IgD-negative memory B cell (primary cell): Measurements from ENCODE around the gene CCDC171. TPM values are rescaled to one million over a fixed set of nuclear protein-coding genes. Genes with fewer than 3 reads are reported as not detected.
"Not testable (repeated sequence)": the region's sequence is repeated elsewhere in the genome, so short reads cannot be mapped to it uniquely, and the experiment has no call there.

Experiments used
- H3K27ac Mint-ChIP-seq, 3 donors: one replicate each; pipeline ENCODE4 v1.8.0; 2020 to 2022; ENCODE audit warnings: mild to moderate bottlenecking in 3 of 3, mixed read lengths in 3 of 3, moderate library complexity in 1 of 3
- H3K27me3 Mint-ChIP-seq: one replicate; pipeline ENCODE4 v1.8.0; 2021; ENCODE audit warnings: mixed read lengths
- H3K36me3 Mint-ChIP-seq: one replicate; pipeline ENCODE4 v1.8.0; 2020; ENCODE audit warnings: mild to moderate bottlenecking, mixed read lengths
- H3K4me1 Mint-ChIP-seq, 3 donors: one replicate each; pipeline ENCODE4 v1.8.0; 2020 to 2022; ENCODE audit warnings: mixed read lengths in 3 of 3, mild to moderate bottlenecking in 1 of 3
- H3K4me3 Mint-ChIP-seq, 4 donors: one replicate each; pipeline ENCODE4 v1.8.0; 2020 to 2022; ENCODE audit warnings: mild to moderate bottlenecking in 4 of 4, mixed read lengths in 4 of 4, moderate library complexity in 3 of 4
- H3K9me3 Mint-ChIP-seq, 3 donors: one replicate each; pipeline ENCODE4 v1.8.0; 2020 to 2021; ENCODE audit warnings: mixed read lengths in 3 of 3, mild to moderate bottlenecking in 1 of 3
- polyA plus RNA-seq: library from polyadenylated mRNA; unstranded; fragments of 300-500 nt; fragmentation: Illumina TruSeq; gene quantifications from one replicate; pipeline ENCODE4 v1.2.3, GENCODE V29; 2021

Gene CCDC171
- polyA plus RNA-seq, 1 donor from 2014 or later, result 0.18 TPM

DNA sequence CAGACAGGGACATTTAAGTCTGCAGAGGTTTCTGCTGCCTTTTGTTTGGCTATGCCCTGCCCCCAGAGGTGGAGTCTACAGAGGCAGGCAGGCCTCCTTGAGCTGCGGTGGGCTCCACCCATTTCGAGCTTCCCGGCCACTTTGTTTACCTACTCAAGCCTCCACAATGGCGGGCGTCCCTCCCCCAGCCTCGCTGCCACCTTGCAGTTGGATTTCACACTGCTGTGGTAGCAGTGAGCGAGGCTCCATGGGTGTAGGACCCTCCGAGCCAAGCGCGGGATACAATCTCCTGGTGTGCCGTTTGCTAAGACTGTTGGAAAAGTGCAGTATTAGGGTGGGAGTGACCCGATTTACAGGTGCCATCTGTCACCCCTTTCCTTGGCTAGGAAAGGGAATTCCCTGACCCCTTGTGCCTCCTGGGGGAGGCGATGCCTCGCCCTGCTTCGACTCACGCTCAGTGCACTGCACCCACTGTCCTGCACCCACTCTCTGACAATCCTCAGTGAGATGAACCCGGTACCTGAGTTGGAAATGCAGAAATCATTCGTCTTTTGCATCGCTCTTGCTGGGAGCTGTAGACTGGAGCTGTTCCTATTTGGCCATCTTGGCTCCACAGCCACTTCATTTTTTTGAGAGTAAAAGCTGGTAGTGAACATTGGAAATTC lies 48.0 kb downstream of the CCDC171 start:
- not testable (repeated sequence) for H3K4me1 Mint-ChIP-seq, H3K27me3 Mint-ChIP-seq, H3K9me3 Mint-ChIP-seq, H3K4me3 Mint-ChIP-seq
- peaks cover 12% of the 10 kb centered on the region for H3K36me3 Mint-ChIP-seq
- peak overlapping the region in 1 of 3 donors; percentile 2 for H3K27ac Mint-ChIP-seq

DNA sequence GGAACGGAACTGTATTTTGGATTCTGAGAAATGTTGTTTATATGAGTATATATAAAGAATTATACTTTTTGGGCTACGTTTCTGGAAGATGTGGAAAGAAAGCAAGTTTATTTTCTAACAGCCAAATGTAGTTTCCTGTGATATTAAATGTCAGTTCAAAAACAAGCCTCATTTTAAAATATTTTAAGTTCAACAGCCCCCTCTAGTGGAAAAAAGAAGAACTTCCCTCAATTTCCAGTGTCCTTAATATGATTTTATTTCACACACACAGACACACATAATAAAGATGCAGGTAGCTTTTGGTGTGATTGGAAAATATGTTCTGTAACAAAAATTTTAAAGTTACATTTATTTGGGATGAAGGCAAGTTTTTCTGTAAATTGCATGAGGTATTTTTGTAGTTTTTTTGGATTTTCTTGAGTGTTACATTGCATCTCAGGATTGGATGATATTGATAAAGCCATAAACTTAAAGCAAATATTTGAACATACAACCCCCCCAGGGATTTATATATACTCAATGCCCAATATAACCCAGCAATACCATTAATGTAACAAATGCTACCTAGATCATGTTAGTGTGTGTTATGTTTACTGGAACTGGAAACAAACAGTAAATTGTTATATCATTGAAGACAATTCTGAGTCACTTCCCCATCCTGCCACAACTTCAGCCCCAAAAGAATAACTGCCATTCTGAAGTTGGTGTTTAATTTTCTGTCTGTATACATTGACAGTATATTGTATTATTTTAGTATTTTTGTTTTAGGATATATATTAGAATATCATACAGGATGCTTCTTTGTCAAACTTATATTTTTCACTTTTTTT lies 54.0 kb downstream of the CCDC171 start:
- Mint-ChIP-seq H3K27ac (peak overlapping the region in 1 of 3 donors; percentile 4), H3K9me3 (no peaks in the 10 kb centered on the region), H3K27me3 (no peaks in the 10 kb centered on the region), H3K36me3 (peaks cover 2% of the 10 kb centered on the region), H3K4me1 (peaks cover 0 to 1% (median 0%) of the 10 kb centered on the region in 3 donors), H3K4me3 (no peak overlapping the region)

DNA sequence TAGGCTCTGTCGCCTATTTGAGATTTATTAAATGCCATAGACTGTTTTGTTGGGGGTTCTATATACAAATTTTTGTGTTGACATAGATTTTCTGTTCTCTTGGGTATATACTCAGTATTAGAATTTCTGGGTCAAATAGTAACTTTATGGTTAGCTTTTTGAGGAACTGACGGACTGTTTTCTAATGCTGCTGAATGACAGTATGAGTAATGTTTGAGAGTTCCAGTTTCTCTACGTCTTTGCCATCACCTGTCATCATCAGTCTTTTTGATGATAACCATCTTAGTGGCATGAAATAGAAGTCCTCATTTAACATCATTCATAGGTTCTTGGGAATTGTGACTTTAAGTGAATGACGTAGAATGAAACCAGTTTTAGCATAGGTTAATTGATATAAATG lies 60.1 kb downstream of the CCDC171 start:
- peaks cover 2% of the 10 kb centered on the region for H3K36me3 Mint-ChIP-seq
- H3K4me1 Mint-ChIP-seq, result peaks cover 0 to 1% (median 0%) of the 10 kb centered on the region in 3 donors
- no peaks in the 10 kb centered on the region for H3K9me3 Mint-ChIP-seq
- H3K27ac Mint-ChIP-seq, result no peak overlapping the region
- H3K27me3 Mint-ChIP-seq, result no peaks in the 10 kb centered on the region
- H3K4me3 Mint-ChIP-seq, result no peak overlapping the region

DNA sequence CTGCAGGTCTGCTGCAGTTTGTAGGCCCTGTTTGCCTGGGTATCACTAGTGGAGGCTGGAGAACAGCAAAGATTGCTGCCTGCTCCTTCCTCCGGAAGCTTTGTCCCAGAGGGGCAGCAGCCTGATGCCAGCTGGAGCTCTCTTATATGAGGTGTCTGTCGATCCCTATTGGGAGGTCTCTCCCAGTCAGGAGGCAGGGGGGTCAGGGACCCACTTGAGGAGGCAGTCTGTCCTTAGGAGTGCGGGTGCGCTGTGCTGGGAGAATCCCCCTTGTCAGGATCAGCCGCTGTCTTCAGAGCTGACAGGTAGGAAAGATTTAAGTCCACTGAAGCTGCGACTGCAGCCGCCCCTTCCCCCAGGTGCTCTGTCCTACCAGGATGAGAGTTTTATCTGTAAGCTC lies 64.9 kb downstream of the CCDC171 start:
- no peak overlapping the region for H3K27ac Mint-ChIP-seq
- peaks cover 0 to 1% (median 0%) of the 10 kb centered on the region in 3 donors for H3K4me1 Mint-ChIP-seq
- H3K36me3 Mint-ChIP-seq, result no peaks in the 10 kb centered on the region
- peaks cover 0 to 2% (median 0%) of the 10 kb centered on the region in 3 donors for H3K9me3 Mint-ChIP-seq
- H3K27me3 Mint-ChIP-seq, result no peaks in the 10 kb centered on the region
- no peak overlapping the region for H3K4me3 Mint-ChIP-seq

DNA sequence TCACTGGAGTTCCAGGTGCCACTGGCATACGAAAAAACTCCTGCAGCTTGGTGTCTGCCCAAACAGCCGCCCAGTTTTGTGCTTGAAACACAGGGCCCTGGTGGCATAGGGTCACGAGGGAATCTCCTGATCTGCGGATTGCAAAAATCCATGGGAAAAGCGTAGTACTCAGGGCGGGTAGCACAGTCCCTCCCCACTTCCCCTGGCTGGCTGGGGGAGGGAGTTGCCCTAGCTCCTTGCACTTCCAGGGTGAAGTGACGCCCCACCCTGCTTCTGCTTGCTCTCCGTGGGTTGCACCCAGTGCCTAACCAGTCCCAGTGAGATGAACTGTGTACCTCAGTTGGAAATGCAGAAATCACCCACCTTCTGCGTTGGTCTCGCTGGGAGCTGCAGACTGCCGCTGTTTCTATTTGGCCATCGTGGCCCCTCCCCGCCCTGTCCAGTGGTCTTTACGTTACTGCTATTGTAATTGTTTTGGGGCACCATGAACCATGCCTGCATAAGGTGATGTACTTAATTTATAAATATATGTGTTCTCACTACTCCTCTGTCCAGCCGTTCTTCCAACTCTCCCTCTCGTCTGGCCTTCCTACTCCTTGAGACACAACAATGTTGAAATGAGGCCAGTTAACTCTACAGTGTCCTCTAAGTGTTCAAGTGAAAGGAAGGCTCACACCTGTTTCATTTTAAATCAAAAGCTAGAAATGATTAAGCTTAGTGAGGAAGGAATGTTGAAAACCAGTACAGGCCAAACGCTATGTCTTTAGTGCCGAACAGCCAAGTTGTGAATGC lies 65.9 kb downstream of the CCDC171 start:
- peaks cover 0 to 1% (median 0%) of the 10 kb centered on the region in 3 donors for H3K4me1 Mint-ChIP-seq
- no peaks in the 10 kb centered on the region for H3K36me3 Mint-ChIP-seq
- H3K4me3 Mint-ChIP-seq, result no peak overlapping the region
- H3K27ac Mint-ChIP-seq, result no peak overlapping the region
- peaks cover 0 to 2% (median 0%) of the 10 kb centered on the region in 3 donors for H3K9me3 Mint-ChIP-seq
- H3K27me3 Mint-ChIP-seq, result no peaks in the 10 kb centered on the region

DNA sequence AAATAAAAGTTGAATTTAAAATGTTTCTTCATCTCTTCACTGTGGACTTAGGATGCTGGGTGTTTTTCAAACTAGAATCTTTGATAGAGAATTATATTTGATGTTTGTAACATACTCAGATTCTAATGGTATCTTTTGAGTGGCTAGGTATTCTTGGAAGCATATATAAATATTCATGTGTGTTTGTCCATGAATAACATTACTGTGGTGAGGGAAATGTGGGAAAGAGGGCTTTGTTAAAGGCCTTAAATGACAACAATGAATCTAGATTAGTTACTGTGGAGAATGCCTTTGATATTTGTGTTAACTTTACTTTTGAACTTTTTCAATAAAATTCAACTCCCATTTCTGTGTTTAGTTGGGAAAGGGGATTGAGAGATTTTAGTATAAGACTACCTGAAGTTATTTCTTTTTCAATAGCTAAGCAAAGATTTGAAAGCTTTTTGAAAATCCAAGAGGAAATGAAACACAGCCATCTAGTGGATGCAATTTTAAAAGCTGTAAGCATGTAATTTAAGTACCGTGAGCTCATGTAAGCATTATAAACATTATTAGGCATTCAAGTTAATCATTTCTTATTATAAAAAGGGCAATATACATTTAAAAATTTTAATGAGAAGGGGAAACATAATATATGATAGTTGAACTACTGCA lies 69.6 kb downstream of the CCDC171 start:
- H3K27ac Mint-ChIP-seq, result no peak overlapping the region
- H3K4me3 Mint-ChIP-seq, result no peak overlapping the region
- peaks cover 3% of the 10 kb centered on the region for H3K27me3 Mint-ChIP-seq
- peaks cover 0 to 1% (median 0%) of the 10 kb centered on the region in 3 donors for H3K4me1 Mint-ChIP-seq
- H3K9me3 Mint-ChIP-seq, result peaks cover 0 to 3% (median 2%) of the 10 kb centered on the region in 3 donors
- H3K36me3 Mint-ChIP-seq, result no peaks in the 10 kb centered on the region

DNA sequence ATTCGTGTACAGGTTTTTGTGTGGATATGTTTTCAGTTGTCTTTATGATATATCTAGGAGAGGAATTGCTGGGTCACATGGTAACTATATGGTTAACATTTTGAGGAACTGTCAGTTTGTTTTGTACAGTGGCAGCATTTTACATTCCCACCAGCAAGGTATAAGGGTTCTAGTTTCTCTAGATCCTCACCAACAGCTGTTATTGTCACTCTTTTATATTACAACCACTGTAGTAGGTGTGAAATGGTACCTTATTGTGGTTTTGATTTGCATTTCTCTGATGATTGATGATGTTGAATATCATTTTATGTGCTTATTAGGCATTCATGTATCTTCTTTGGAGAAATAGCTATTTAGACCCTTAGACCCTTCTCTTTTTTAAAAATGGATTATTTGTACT lies 82.9 kb downstream of the CCDC171 start:
- Mint-ChIP-seq H3K36me3 (no peaks in the 10 kb centered on the region), H3K4me1 (no peaks in the 10 kb centered on the region), H3K27me3 (no peaks in the 10 kb centered on the region), H3K9me3 (no peaks in the 10 kb centered on the region), H3K27ac (no peak overlapping the region), H3K4me3 (no peak overlapping the region)

DNA sequence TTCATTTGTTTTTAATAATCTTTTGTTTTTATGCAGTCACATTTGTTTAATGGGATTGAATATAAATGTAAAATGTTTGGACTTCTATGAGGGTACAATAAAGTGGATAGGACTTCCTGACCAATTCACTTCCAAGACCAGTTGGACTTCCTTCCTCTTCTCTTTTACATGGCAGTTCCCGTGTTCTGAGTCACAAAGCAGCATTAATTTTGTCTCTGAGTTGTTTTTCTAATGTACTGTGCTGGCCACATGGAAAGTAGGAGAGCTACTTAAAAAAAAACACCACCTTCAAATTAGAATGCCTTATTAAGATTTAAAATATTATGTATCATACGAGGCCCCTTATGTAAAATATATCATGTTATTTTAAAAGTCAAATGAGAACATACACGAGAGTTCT lies 87.3 kb downstream of the CCDC171 start:
- Mint-ChIP-seq H3K4me1 (peaks cover 0 to 1% (median 0%) of the 10 kb centered on the region in 3 donors), H3K27me3 (no peaks in the 10 kb centered on the region), H3K4me3 (peak overlapping the region in 1 of 4 donors; percentile 21), H3K27ac (no peak overlapping the region), H3K9me3 (no peaks in the 10 kb centered on the region), H3K36me3 (no peaks in the 10 kb centered on the region)

DNA sequence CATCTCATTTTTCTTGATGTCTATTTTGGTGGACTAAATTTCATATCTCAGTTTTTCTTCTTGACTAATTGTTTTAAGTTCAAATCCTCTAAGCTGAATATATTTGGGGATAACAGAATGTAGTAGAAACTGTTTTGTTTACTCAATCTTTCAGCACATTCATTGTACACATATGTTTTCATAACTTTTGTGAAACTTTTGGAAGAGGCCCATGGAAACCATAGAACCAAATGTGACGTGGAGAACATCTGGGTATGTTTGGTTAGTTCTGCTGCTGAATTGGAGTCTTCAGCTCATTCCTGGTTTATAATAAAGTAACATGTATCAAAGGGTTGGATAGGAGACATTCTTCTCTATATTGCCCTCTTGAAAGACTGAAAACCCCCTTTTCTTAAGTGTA lies 88.4 kb downstream of the CCDC171 start:
- peaks cover 0 to 3% (median 2%) of the 10 kb centered on the region in 3 donors for H3K9me3 Mint-ChIP-seq
- no peak overlapping the region for H3K27ac Mint-ChIP-seq
- no peaks in the 10 kb centered on the region for H3K36me3 Mint-ChIP-seq
- H3K4me1 Mint-ChIP-seq, result peaks cover 0 to 1% (median 0%) of the 10 kb centered on the region in 3 donors
- H3K4me3 Mint-ChIP-seq, result no peak overlapping the region
- no peaks in the 10 kb centered on the region for H3K27me3 Mint-ChIP-seq

DNA sequence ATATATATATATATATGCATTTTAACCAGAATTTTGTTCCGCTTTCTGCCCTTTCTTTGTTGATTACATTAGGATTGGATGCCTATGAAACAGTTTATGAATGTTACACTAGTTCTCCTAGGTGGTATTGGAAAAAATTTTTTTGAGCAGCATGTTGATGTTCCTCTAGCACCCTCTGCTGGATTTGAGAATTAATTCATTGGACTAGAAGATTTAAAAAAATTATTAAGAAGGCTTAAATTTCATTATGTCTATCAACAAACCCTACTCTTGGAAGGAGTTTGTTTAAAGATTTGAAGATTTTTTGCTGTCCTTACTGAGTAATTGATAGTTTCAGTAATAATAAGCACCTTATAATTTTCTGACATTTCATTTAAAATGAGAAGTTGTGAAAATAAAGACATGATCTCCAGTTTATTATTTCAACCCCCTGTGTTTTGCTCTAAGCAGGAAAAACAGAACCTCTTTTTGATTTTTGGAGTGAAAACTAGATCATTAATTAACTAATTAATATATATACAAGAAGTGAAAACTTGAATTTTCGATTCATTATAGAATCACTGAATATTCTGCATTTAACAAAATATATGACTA lies 89.6 kb downstream of the CCDC171 start:
- no peak overlapping the region for H3K27ac Mint-ChIP-seq
- peaks cover 0 to 3% (median 2%) of the 10 kb centered on the region in 3 donors for H3K9me3 Mint-ChIP-seq
- H3K36me3 Mint-ChIP-seq, result no peaks in the 10 kb centered on the region
- H3K27me3 Mint-ChIP-seq, result no peaks in the 10 kb centered on the region
- H3K4me1 Mint-ChIP-seq, result peaks cover 0 to 1% (median 0%) of the 10 kb centered on the region in 3 donors
- no peak overlapping the region for H3K4me3 Mint-ChIP-seq

DNA sequence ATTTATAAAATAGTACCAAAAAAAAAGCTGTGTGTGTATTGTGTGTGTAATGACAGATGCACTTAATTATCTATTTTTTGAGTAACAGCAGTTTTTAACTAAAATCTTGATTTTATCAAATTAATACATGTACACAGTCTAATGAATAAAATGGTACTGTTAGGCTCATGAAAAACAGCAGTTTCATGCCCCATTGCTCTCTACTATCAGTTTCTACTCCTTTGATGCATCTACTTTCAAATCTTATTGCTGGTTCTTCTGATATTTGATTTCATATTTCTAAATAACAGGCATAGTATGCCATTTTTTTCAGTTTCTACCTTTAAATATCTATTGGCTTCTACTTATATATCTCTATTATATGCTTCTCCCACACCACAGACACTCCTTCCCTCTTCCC lies 117.4 kb downstream of the CCDC171 start:
- H3K36me3 Mint-ChIP-seq, result no peaks in the 10 kb centered on the region
- no peaks in the 10 kb centered on the region for H3K4me1 Mint-ChIP-seq
- no peaks in the 10 kb centered on the region for H3K27me3 Mint-ChIP-seq
- H3K4me3 Mint-ChIP-seq, result no peak overlapping the region
- H3K27ac Mint-ChIP-seq, result no peak overlapping the region
- peaks cover 2 to 5% (median 4%) of the 10 kb centered on the region in 3 donors for H3K9me3 Mint-ChIP-seq

DNA sequence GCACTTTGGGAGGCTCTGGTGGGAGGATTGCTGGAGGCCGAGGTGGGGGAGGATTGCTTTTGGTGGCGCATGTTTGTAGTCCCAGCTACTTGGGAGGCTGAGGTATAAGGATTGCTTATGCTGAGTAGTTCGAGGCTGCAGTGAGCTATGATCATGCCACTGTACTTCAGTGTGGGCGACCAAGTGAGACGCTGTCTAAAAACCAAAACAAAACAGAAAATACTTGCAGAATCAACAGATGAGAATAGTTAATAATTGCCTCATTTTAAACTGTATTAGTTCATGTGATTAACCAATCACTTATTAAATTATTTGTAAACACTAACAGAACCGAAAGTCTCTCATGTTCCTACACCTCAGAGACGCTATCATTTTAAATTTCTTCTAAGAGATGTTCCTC lies 118.1 kb downstream of the CCDC171 start:
- no peak overlapping the region for H3K4me3 Mint-ChIP-seq
- H3K27me3 Mint-ChIP-seq, result no peaks in the 10 kb centered on the region
- no peaks in the 10 kb centered on the region for H3K4me1 Mint-ChIP-seq
- no peak overlapping the region for H3K27ac Mint-ChIP-seq
- no peaks in the 10 kb centered on the region for H3K36me3 Mint-ChIP-seq
- H3K9me3 Mint-ChIP-seq, result peaks cover 2 to 5% (median 4%) of the 10 kb centered on the region in 3 donors

DNA sequence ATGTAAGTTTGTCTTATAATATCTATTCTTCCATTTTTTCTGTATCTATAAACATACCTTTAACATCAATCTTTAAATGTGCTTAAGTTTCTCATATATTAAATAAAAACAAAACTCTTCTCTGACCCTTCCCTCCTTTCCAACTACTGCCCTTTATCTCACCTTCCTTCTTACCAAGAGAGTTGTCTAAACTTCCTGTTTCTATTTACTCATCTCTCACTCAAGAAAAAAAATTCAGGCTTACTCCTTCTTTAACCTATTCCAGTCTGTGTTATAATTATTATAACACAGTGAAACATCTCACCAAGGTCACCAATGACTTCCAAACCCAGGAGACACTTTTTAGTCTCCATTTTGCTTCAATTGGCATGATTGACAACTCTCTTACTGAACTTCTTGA lies 140.9 kb downstream of the CCDC171 start:
- Mint-ChIP-seq H3K27ac (no peak overlapping the region), H3K36me3 (no peaks in the 10 kb centered on the region), H3K4me1 (peaks cover 0 to 2% (median 0%) of the 10 kb centered on the region in 3 donors), H3K27me3 (no peaks in the 10 kb centered on the region), H3K9me3 (peaks cover 0 to 4% (median 2%) of the 10 kb centered on the region in 3 donors), H3K4me3 (no peak overlapping the region)

DNA sequence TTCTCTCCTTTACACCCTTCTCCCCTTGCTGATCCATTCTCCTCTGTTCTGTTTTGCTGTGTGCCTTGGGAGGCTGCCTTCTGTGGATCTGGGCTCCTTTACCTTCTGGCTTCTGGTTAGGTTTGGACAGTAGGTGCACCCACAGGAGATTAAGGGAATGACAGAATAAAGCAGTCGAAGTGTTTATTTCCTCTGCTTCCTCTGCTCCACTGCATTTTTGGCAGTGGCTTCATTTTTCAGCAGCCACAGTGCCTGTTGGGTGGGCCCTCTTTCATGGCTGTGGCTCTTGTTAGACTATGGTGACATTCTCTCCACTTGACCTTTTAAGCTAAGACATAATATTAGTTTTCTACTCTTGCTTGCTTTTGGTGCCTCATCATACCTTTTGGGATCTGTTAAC lies 144.1 kb downstream of the CCDC171 start:
- Mint-ChIP-seq H3K4me3 (no peak overlapping the region), H3K36me3 (no peaks in the 10 kb centered on the region)

More for the DNA sequence above, 144.1 kb downstream of the CCDC171 start:
- Mint-ChIP-seq H3K27ac (no peak overlapping the region), H3K4me1 (peaks cover 0 to 2% (median 0%) of the 10 kb centered on the region in 3 donors), H3K27me3 (no peaks in the 10 kb centered on the region), H3K9me3 (no peaks in the 10 kb centered on the region)
